KOPT-K1 (cell line): ENCODE measurements around the gene WDR75.
"Not testable (repeated sequence)": the region's sequence is repeated elsewhere in the genome, so short reads cannot be mapped to it uniquely, and the experiment has no call there.

Source experiments
- H3K27ac ChIP-seq: fragments of 200-600 bp; sonication (generic); 2 replicates; pipeline ENCODE4 v1.5.1; 2016; ENCODE audit warnings: antibody characterized with exemption, mild to moderate bottlenecking, low read depth, low read length; ENCODE audit not compliant: poor library complexity, severe bottlenecking
- H3K36me3 ChIP-seq: fragments of 200-600 bp; sonication (generic); 2 replicates; pipeline ENCODE4 v1.5.1; 2017; ENCODE audit warnings: antibody characterized with exemption, mild to moderate bottlenecking, low read length, moderate library complexity; ENCODE audit not compliant: insufficient read depth
- H3K9me3 ChIP-seq: fragments of 200-600 bp; sonication (generic); 2 replicates; pipeline ENCODE4 v1.5.1; 2017; ENCODE audit warnings: antibody characterized with exemption, low read length, mild to moderate bottlenecking; ENCODE audit not compliant: insufficient read depth, poor library complexity, severe bottlenecking

Gene WDR75

GRCh38 chr2:189425676-189426075 is 15.6 kb upstream of the WDR75 start:
- Histone ChIP-seq H3K36me3 (no peaks in the 10 kb centered on the region), H3K9me3 (no peaks in the 10 kb centered on the region), H3K27ac (no peak overlapping the region)

- Histone ChIP-seq H3K27ac (no peak overlapping the region), H3K36me3 (no peaks in the 10 kb centered on the region), H3K9me3 (no peaks in the 10 kb centered on the region)
Observed at GRCh38 chr2:189426886-189427285, 14.4 kb upstream of the WDR75 start.

- Histone ChIP-seq H3K27ac (no peak overlapping the region), H3K36me3 (no peaks in the 10 kb centered on the region), H3K9me3 (no peaks in the 10 kb centered on the region)
Observed at GRCh38 chr2:189427872-189428271, 13.4 kb upstream of the WDR75 start.

- H3K36me3 ChIP-seq, H3K9me3 ChIP-seq: not testable (repeated sequence)
Observed at GRCh38 chr2:189430448-189430847, 10.8 kb upstream of the WDR75 start.

GRCh38 chr2:189435803-189436202 is 5.5 kb upstream of the WDR75 start:
- H3K9me3 ChIP-seq, H3K27ac ChIP-seq, H3K36me3 ChIP-seq: not testable (repeated sequence)

More at GRCh38 chr2:189430448-189430847, 10.8 kb upstream of the WDR75 start:
- not testable (repeated sequence) for H3K27ac ChIP-seq

GRCh38 chr2:189437926-189438325 is 3.3 kb upstream of the WDR75 start:
- Histone ChIP-seq H3K9me3 (no peaks in the 10 kb centered on the region), H3K36me3 (no peaks in the 10 kb centered on the region), H3K27ac (no peak overlapping the region)

GRCh38 chr2:189439342-189439741 is 1.9 kb upstream of the WDR75 start:
- Histone ChIP-seq H3K27ac (no peak overlapping the region), H3K36me3 (peaks cover 13% of the 10 kb centered on the region), H3K9me3 (no peaks in the 10 kb centered on the region)

GRCh38 chr2:189440644-189440946 is 679 bp upstream of the WDR75 start:
- Histone ChIP-seq H3K27ac (peak overlapping the region; percentile 78), H3K36me3 (peaks cover 25% of the 10 kb centered on the region), H3K9me3 (no peaks in the 10 kb centered on the region)

GRCh38 chr2:189441709-189442074 is 418 bp downstream of the WDR75 start:
- no peaks in the 10 kb centered on the region for H3K9me3 ChIP-seq
- H3K36me3 ChIP-seq = peaks cover 35% of the 10 kb centered on the region
- peak overlapping the region; percentile 78 for H3K27ac ChIP-seq

GRCh38 chr2:189442468-189442867 is 1.2 kb downstream of the WDR75 start:
- Histone ChIP-seq H3K9me3 (no peaks in the 10 kb centered on the region), H3K36me3 (peaks cover 42% of the 10 kb centered on the region), H3K27ac (no peak overlapping the region)

- no peak overlapping the region for H3K27ac ChIP-seq
- H3K36me3 ChIP-seq = peaks cover 61% of the 10 kb centered on the region
- no peaks in the 10 kb centered on the region for H3K9me3 ChIP-seq
Observed at GRCh38 chr2:189444322-189444721, 3.0 kb downstream of the WDR75 start.

- Histone ChIP-seq H3K9me3 (no peaks in the 10 kb centered on the region), H3K36me3 (peaks cover 86% of the 10 kb centered on the region), H3K27ac (no peak overlapping the region)
Observed at GRCh38 chr2:189446780-189447179, 5.5 kb downstream of the WDR75 start.

GRCh38 chr2:189454009-189454408 is 12.7 kb downstream of the WDR75 start:
- no peak overlapping the region for H3K27ac ChIP-seq
- H3K36me3 ChIP-seq = peaks cover 100% of the 10 kb centered on the region

GRCh38 chr2:189465076-189465475 is 23.8 kb downstream of the WDR75 start:
- peaks cover 97% of the 10 kb centered on the region for H3K36me3 ChIP-seq
- H3K9me3 ChIP-seq = no peaks in the 10 kb centered on the region
- no peak overlapping the region for H3K27ac ChIP-seq

More at GRCh38 chr2:189454009-189454408, 12.7 kb downstream of the WDR75 start:
- H3K9me3 ChIP-seq = no peaks in the 10 kb centered on the region

- Histone ChIP-seq H3K27ac (no peak overlapping the region), H3K9me3 (no peaks in the 10 kb centered on the region), H3K36me3 (peaks cover 97% of the 10 kb centered on the region)
Observed at GRCh38 chr2:189465478-189465877, 24.2 kb downstream of the WDR75 start.

GRCh38 chr2:189466046-189466445 is 24.8 kb downstream of the WDR75 start:
- Histone ChIP-seq H3K36me3 (peaks cover 97% of the 10 kb centered on the region), H3K27ac (no peak overlapping the region), H3K9me3 (no peaks in the 10 kb centered on the region)

- Histone ChIP-seq H3K9me3 (no peaks in the 10 kb centered on the region), H3K27ac (no peak overlapping the region), H3K36me3 (peaks cover 100% of the 10 kb centered on the region)
Observed at GRCh38 chr2:189466656-189467055, 25.4 kb downstream of the WDR75 start.
